ENCODE results near the gene FAM78B.

GRCh38 chr1:166113031-166113430, 53.8 kb downstream of the FAM78B start:
- TF ChIP-seq GATA2 (IDR thresholded peaks at IDR 0.05; ENCODE audit: low read depth, low read length) = no peak
- TF ChIP-seq GATA3 (IDR thresholded peaks at IDR 0.05; ENCODE audit: low read depth, low read length) = no peak
